ENCODE measurements around the gene TRIM46. TPM values are rescaled to one million over a fixed set of nuclear protein-coding genes. Genes with fewer than 3 reads are reported as not detected.

Gene TRIM46, protein sequence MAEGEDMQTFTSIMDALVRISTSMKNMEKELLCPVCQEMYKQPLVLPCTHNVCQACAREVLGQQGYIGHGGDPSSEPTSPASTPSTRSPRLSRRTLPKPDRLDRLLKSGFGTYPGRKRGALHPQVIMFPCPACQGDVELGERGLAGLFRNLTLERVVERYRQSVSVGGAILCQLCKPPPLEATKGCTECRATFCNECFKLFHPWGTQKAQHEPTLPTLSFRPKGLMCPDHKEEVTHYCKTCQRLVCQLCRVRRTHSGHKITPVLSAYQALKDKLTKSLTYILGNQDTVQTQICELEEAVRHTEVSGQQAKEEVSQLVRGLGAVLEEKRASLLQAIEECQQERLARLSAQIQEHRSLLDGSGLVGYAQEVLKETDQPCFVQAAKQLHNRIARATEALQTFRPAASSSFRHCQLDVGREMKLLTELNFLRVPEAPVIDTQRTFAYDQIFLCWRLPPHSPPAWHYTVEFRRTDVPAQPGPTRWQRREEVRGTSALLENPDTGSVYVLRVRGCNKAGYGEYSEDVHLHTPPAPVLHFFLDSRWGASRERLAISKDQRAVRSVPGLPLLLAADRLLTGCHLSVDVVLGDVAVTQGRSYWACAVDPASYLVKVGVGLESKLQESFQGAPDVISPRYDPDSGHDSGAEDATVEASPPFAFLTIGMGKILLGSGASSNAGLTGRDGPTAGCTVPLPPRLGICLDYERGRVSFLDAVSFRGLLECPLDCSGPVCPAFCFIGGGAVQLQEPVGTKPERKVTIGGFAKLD
- polyA plus RNA-seq (2011; rRNA removed) = 1.1 and 1.5 TPM in 2 replicates
- polyA plus RNA-seq (2012; cell fraction: cytosol; rRNA removed) = 1.9 and 2.3 TPM in 2 replicates
- 7.7 and 11.0 TPM in 2 replicates for polyA plus RNA-seq (2012; cell fraction: nucleus; rRNA removed)
- polyA plus RNA-seq (2017; fragmentation: RNase III; extraction: RNeasy Plus Mini Kit Qiagen cat#74134 plus additional on column Dnase treatment) = 1.7 to 2.8 TPM (median 2.7 TPM) in 3 replicates
- polyA minus RNA-seq (2011; rRNA and poly(A)+ RNA removed) = 1.3 and 1.9 TPM in 2 replicates

DNA sequence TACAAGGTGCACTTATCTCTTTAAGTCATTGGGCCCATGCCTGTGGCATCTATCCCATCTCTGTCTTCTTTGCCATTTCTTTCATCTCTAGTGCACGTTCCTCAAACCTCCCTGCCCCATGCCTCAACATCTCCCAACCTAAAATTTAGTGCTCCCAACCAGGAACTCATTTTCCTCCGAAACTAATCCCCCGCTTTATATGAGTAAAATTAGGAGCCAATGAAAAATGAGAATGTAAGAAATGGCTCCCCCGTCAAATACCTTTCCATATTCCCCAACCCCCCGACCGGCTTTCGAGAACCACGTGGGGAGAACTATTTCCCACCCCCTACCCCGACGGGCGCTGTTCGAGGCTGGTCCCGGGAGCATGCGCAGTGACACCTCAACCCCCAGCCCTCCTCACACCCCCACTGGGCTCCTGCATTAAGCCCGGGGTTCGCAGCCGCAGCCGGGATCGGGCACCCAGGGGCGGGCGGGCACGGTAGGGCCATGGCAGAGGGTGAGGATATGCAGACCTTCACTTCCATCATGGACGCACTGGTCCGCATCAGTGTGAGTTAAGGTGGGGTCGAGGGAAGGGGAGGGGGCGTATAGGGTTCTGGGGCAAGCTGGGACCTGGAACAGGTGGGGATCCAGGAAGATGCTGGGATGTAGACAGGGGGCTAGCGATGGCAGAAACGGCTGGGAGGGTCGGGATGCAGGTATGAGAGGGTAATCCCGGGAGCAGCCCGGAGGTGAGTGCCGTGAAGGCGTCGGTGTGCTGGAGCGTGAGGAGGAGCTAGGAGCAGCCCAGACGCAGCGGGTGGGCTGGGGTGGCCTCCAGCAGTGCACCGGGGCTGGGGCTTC lies at the start of gene TRIM46:
TRIM46 (plus strand) TSS at position 372 of the 846 bp plus-strand sequence; CDS start at position 490, 118 bp downstream.
- CTCF ChIA-PET = interaction anchor here (0.7 to 15.2 kb wide), 32 partner anchors 8 to 213 kb away, joined by 3 to 384 read pairs (median 6); partner anchors contain the start of genes ADAM15, EFNA1, MTX1 and SLC50A1
- Histone ChIP-seq H3K27ac (peak within 1 kb of the TSS; percentile 93 to 99), H3K4me2 (peak within 1 kb of the TSS; percentile 95), H3K9me3 (no peaks in the 10 kb centered on the region), H3K4me1 (peaks cover 21% of the 10 kb centered on the region), H3K4me3 (peak within 1 kb of the TSS; percentile 80)
- WGBS (ENCODE audit: missing lambda C conversion rate) = 21% methylated on average over 23 of the region's 38 CpGs
- no peak for FAIRE-seq
- DNase-seq (ENCODE audit: low read depth in 1 of 2, low spot score in 1 of 2) = peak; percentile 65 to 80
- peak; percentile 21; the same call in 1 of the 2 replicates for TF ChIP-seq POLR2A (IDR thresholded peaks at IDR 0.05; ENCODE audit: low read length)
- no peak for TF ChIP-seq RCOR1 (IDR thresholded peaks at IDR 0.05; ENCODE audit: low read depth, low read length)
- TF ChIP-seq, protein P1, sequence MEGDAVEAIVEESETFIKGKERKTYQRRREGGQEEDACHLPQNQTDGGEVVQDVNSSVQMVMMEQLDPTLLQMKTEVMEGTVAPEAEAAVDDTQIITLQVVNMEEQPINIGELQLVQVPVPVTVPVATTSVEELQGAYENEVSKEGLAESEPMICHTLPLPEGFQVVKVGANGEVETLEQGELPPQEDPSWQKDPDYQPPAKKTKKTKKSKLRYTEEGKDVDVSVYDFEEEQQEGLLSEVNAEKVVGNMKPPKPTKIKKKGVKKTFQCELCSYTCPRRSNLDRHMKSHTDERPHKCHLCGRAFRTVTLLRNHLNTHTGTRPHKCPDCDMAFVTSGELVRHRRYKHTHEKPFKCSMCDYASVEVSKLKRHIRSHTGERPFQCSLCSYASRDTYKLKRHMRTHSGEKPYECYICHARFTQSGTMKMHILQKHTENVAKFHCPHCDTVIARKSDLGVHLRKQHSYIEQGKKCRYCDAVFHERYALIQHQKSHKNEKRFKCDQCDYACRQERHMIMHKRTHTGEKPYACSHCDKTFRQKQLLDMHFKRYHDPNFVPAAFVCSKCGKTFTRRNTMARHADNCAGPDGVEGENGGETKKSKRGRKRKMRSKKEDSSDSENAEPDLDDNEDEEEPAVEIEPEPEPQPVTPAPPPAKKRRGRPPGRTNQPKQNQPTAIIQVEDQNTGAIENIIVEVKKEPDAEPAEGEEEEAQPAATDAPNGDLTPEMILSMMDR (IDR thresholded peaks at IDR 0.05) = peak; percentile 27; the same call in 2 of the 3 replicates
- 0 out of 5 replicates have a peak, but pooled peaks of 1 of the 2 experiments have one; percentile 17 for TF ChIP-seq JUN (IDR thresholded peaks at IDR 0.05)
- TF ChIP-seq, protein P2, sequence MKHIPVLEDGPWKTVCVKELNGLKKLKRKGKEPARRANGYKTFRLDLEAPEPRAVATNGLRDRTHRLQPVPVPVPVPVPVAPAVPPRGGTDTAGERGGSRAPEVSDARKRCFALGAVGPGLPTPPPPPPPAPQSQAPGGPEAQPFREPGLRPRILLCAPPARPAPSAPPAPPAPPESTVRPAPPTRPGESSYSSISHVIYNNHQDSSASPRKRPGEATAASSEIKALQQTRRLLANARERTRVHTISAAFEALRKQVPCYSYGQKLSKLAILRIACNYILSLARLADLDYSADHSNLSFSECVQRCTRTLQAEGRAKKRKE (CRISPR knock-in tag; IDR thresholded peaks at IDR 0.05; ENCODE audit: low read depth) = 0 out of 2 replicates have a peak, but pooled peaks have one; percentile 60
- TF ChIP-seq PHF8 (IDR thresholded peaks at IDR 0.05; ENCODE audit: borderline replicate concordance, low read depth) = no peak
- TF ChIP-seq, protein P3, sequence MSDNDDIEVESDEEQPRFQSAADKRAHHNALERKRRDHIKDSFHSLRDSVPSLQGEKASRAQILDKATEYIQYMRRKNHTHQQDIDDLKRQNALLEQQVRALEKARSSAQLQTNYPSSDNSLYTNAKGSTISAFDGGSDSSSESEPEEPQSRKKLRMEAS (IDR thresholded peaks at IDR 0.05) = peak; percentile 88
- TF ChIP-seq FOXS1 (CRISPR knock-in tag; IDR thresholded peaks at IDR 0.05) = 0 out of 2 replicates have a peak, but pooled peaks have one; percentile 7
- TF ChIP-seq TP53 (CRISPR knock-in tag; IDR thresholded peaks at IDR 0.05) = no peak
- peak; percentile 50; the same call in 1 of the 2 replicates for TF ChIP-seq HOXB13 (CRISPR knock-in tag; IDR thresholded peaks at IDR 0.05; ENCODE audit: low read depth)
- TF ChIP-seq, protein P4, sequence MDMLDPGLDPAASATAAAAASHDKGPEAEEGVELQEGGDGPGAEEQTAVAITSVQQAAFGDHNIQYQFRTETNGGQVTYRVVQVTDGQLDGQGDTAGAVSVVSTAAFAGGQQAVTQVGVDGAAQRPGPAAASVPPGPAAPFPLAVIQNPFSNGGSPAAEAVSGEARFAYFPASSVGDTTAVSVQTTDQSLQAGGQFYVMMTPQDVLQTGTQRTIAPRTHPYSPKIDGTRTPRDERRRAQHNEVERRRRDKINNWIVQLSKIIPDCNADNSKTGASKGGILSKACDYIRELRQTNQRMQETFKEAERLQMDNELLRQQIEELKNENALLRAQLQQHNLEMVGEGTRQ (IDR thresholded peaks at IDR 0.05) = peak; percentile 37; the same call in 1 of the 2 replicates
- TF ChIP-seq HEYL (CRISPR knock-in tag; IDR thresholded peaks at IDR 0.05) = no peak
- TF ChIP-seq HOXA7 (CRISPR knock-in tag; IDR thresholded peaks at IDR 0.05) = no peak
- TF ChIP-seq, protein P5, sequence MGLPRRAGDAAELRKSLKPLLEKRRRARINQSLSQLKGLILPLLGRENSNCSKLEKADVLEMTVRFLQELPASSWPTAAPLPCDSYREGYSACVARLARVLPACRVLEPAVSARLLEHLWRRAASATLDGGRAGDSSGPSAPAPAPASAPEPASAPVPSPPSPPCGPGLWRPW (IDR thresholded peaks at IDR 0.05) = no peak
- no peak for TF ChIP-seq HDAC2 (IDR thresholded peaks at IDR 0.05)
- TF ChIP-seq, protein P6, sequence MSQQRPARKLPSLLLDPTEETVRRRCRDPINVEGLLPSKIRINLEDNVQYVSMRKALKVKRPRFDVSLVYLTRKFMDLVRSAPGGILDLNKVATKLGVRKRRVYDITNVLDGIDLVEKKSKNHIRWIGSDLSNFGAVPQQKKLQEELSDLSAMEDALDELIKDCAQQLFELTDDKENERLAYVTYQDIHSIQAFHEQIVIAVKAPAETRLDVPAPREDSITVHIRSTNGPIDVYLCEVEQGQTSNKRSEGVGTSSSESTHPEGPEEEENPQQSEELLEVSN (IDR thresholded peaks at IDR 0.05; ENCODE audit: borderline replicate concordance, low read depth) = peak; percentile 94
- POLR2A ChIA-PET = interaction anchor here (0.8 to 4.4 kb wide), 8 partner anchors 20 to 110 kb away, joined by 3 to 54 read pairs (median 4); partner anchors contain the start of genes EFNA4 and SLC50A1
- peak; percentile 22 to 43 for ATAC-seq
